ENCODE data around the gene NRXN3. TPM values are rescaled to one million over a fixed set of nuclear protein-coding genes. Genes with fewer than 3 reads are reported as not detected.

NRXN3 gene
- total RNA-seq, 1 experiment from 2014 or later = not detected

- H3K36me3 ChIP-seq (ENCODE audit: low read depth) = no peaks in the 10 kb centered on the region
- no peaks in the 10 kb centered on the region for H3K79me2 ChIP-seq (ENCODE audit: low read depth)
- ChIA-PET POLR2A (ENCODE audit: unreplicated experiment) (no interaction called here), CTCF (interaction anchor here (0.5 kb wide), 1 partner anchor 29 kb away, joined by 3 read pairs; no protein-coding TSS in a partner anchor)
- H3K9me3 ChIP-seq (ENCODE audit: insufficient read depth, low read depth) = no peaks in the 10 kb centered on the region
- no TSS peak for BruUV-seq (replicated peaks)
- no peaks in the 10 kb centered on the region for H3F3A ChIP-seq (ENCODE audit: insufficient read depth, low read depth)
- no peak overlapping the region for H2AFZ ChIP-seq
- no peak for DNase-seq
- no peak for TF ChIP-seq EZH2 (IDR thresholded peaks at IDR 0.05; ENCODE audit: low read depth)
- TF ChIP-seq, protein P1, sequence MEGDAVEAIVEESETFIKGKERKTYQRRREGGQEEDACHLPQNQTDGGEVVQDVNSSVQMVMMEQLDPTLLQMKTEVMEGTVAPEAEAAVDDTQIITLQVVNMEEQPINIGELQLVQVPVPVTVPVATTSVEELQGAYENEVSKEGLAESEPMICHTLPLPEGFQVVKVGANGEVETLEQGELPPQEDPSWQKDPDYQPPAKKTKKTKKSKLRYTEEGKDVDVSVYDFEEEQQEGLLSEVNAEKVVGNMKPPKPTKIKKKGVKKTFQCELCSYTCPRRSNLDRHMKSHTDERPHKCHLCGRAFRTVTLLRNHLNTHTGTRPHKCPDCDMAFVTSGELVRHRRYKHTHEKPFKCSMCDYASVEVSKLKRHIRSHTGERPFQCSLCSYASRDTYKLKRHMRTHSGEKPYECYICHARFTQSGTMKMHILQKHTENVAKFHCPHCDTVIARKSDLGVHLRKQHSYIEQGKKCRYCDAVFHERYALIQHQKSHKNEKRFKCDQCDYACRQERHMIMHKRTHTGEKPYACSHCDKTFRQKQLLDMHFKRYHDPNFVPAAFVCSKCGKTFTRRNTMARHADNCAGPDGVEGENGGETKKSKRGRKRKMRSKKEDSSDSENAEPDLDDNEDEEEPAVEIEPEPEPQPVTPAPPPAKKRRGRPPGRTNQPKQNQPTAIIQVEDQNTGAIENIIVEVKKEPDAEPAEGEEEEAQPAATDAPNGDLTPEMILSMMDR (conservative IDR thresholded peaks at IDR 0.05) = no peak
- H3K4me3 ChIP-seq = no peak overlapping the region
- no peaks in the 10 kb centered on the region for H3K4me1 ChIP-seq (replicated peaks; ENCODE audit: insufficient read depth)
- H3K4me2 ChIP-seq = no peak overlapping the region
- no peaks in the 10 kb centered on the region; the same call in 1 of the 2 replicates for H3K9me2 ChIP-seq (ENCODE audit: insufficient read depth)
- intact Hi-C loops (cut with micrococcal nuclease; ENCODE audit: unreplicated experiment) = no loop called here
- no peaks in the 10 kb centered on the region; the same call in 1 of the 2 replicates for H4K20me1 ChIP-seq (ENCODE audit: insufficient read depth)
- peaks cover 26% of the 10 kb centered on the region; the same call in 1 of the 2 replicates for H3K27me3 ChIP-seq (ENCODE audit: insufficient read depth, low read depth)
- H3K27ac ChIP-seq = no peak overlapping the region
Measured at GRCh38 chr14:78307671-78308070, 137.5 kb downstream of the NRXN3 start.

- CTCF ChIA-PET = no interaction called here
- no peak overlapping the region for H3K4me2 ChIP-seq
- POLR2A ChIA-PET (ENCODE audit: unreplicated experiment) = no interaction called here
- no peak for DNase-seq
- no peak for TF ChIP-seq EZH2 (IDR thresholded peaks at IDR 0.05; ENCODE audit: low read depth)
- TF ChIP-seq, protein P1 (conservative IDR thresholded peaks at IDR 0.05) = no peak
- no TSS peak for BruUV-seq (replicated peaks)
- H3K9me3 ChIP-seq (ENCODE audit: insufficient read depth, low read depth) = no peaks in the 10 kb centered on the region
- no peak overlapping the region for H3K27ac ChIP-seq
- no peaks in the 10 kb centered on the region for H3K36me3 ChIP-seq (ENCODE audit: low read depth)
- H3K4me3 ChIP-seq = no peak overlapping the region
- no peaks in the 10 kb centered on the region for H3K79me2 ChIP-seq (ENCODE audit: low read depth)
- no peaks in the 10 kb centered on the region; the same call in 1 of the 2 replicates for H3K9me2 ChIP-seq (ENCODE audit: insufficient read depth)
- H3K4me1 ChIP-seq (replicated peaks; ENCODE audit: insufficient read depth) = no peaks in the 10 kb centered on the region
- no peaks in the 10 kb centered on the region for H3F3A ChIP-seq (ENCODE audit: insufficient read depth, low read depth)
- peaks cover 30% of the 10 kb centered on the region for H3K27me3 ChIP-seq (ENCODE audit: insufficient read depth, low read depth)
- H4K20me1 ChIP-seq (ENCODE audit: insufficient read depth) = no peaks in the 10 kb centered on the region; the same call in 1 of the 2 replicates
- H2AFZ ChIP-seq = no peak overlapping the region
- intact Hi-C loops (cut with micrococcal nuclease; ENCODE audit: unreplicated experiment) = no loop called here
Measured at GRCh38 chr14:78308079-78308478, 137.9 kb downstream of the NRXN3 start.

GRCh38 chr14:78310272-78310671 is 140.1 kb downstream of the NRXN3 start:
- Histone ChIP-seq H3K27ac (no peak overlapping the region), H3K27me3 (ENCODE audit: insufficient read depth, low read depth) (peaks cover 33% of the 10 kb centered on the region), H3K36me3 (ENCODE audit: low read depth) (no peaks in the 10 kb centered on the region), H3K4me2 (no peak overlapping the region), H2AFZ (no peak overlapping the region), H3K79me2 (ENCODE audit: low read depth) (no peaks in the 10 kb centered on the region), H3K4me3 (no peak overlapping the region), H3K9me2 (ENCODE audit: insufficient read depth) (no peaks in the 10 kb centered on the region; the same call in 1 of the 2 replicates), H3K9me3 (ENCODE audit: insufficient read depth, low read depth) (no peaks in the 10 kb centered on the region), H3F3A (ENCODE audit: insufficient read depth, low read depth) (no peaks in the 10 kb centered on the region), H3K4me1 (replicated peaks; ENCODE audit: insufficient read depth) (no peaks in the 10 kb centered on the region), H4K20me1 (ENCODE audit: insufficient read depth) (no peaks in the 10 kb centered on the region; the same call in 1 of the 2 replicates)
- DNase-seq = no peak
- BruUV-seq (replicated peaks) = no TSS peak
- CTCF ChIA-PET = no interaction called here
- TF ChIP-seq, protein P1 (conservative IDR thresholded peaks at IDR 0.05) = no peak
- intact Hi-C loops (cut with micrococcal nuclease; ENCODE audit: unreplicated experiment) = no loop called here
- POLR2A ChIA-PET (ENCODE audit: unreplicated experiment) = no interaction called here

All from PC-9 (cell line).